ENCODE data around the gene CHST7. TPM values are rescaled to one million over a fixed set of nuclear protein-coding genes. Genes with fewer than 3 reads are reported as not detected.

The CHST7 gene
- total RNA-seq, 1 experiment from 2014 or later: 24.7 TPM

- peak; percentile 33 for ATAC-seq
- CTCF ChIA-PET: interaction anchor here (0.6 kb wide), 1 partner anchor 1412 kb away, joined by 3 read pairs; no protein-coding TSS in a partner anchor
Measured at GRCh38 chrX:46599051-46599560, 25.5 kb downstream of the CHST7 start.

GRCh38 chrX:46601283-46601682 is 27.7 kb downstream of the CHST7 start:
- 0 out of 2 replicates have a peak, but pooled peaks cover 10% of the 10 kb centered on the region for H3K79me2 ChIP-seq (ENCODE audit: low read length)
- no peak overlapping the region for H3K9ac ChIP-seq (ENCODE audit: low read length)
- H3F3A ChIP-seq (ENCODE audit: low read length, unreplicated experiment): peaks cover 3% of the 10 kb centered on the region
- no peaks in the 10 kb centered on the region for H4K20me1 ChIP-seq (ENCODE audit: low read length)
- peaks cover 24% of the 10 kb centered on the region for H3K36me3 ChIP-seq (ENCODE audit: low read depth, low read length)
- ATAC-seq (no peak), DNase-seq (no peak)
- no peaks in the 10 kb centered on the region for H3K27me3 ChIP-seq (ENCODE audit: low read length)
- TF ChIP-seq CTCF (conservative IDR thresholded peaks at IDR 0.05; ENCODE audit: low read depth, low read length) (no peak), EZH2 (IDR thresholded peaks at IDR 0.05; ENCODE audit: low read length, unreplicated experiment) (no peak), EZH2phosphoT487 (IDR thresholded peaks at IDR 0.05; ENCODE audit: borderline replicate concordance, low read length) (no peak)
- H3K27ac ChIP-seq (ENCODE audit: low read length): no peak overlapping the region
- intact Hi-C loops (cut with micrococcal nuclease): no loop called here
- H3K4me2 ChIP-seq (ENCODE audit: low read length): no peak overlapping the region
- H3K9me2 ChIP-seq (replicated peaks; ENCODE audit: low read length): no peaks in the 10 kb centered on the region
- H3K9me3 ChIP-seq (ENCODE audit: low read length): no peaks in the 10 kb centered on the region
- H3K4me1 ChIP-seq (ENCODE audit: insufficient read depth, low read length): no peaks in the 10 kb centered on the region
- H2AFZ ChIP-seq (ENCODE audit: low read length): no peak overlapping the region
- no peak overlapping the region for H3K4me3 ChIP-seq (ENCODE audit: low read length)
- no TSS peak for BruUV-seq (replicated peaks)
- CTCF ChIA-PET: no interaction called here
- POLR2A ChIA-PET (ENCODE audit: unreplicated experiment): no interaction called here

More at GRCh38 chrX:46599051-46599560, 25.5 kb downstream of the CHST7 start:
- DNase-seq: peak; percentile 20
- Histone ChIP-seq H3K79me2 (ENCODE audit: low read length) (peaks cover 19% of the 10 kb centered on the region; the same call in 1 of the 2 replicates), H3K4me1 (ENCODE audit: insufficient read depth, low read length) (no peaks in the 10 kb centered on the region), H3K9ac (ENCODE audit: low read length) (no peak overlapping the region), H3K36me3 (ENCODE audit: low read depth, low read length) (peaks cover 24% of the 10 kb centered on the region), H2AFZ (ENCODE audit: low read length) (no peak overlapping the region), H3K9me3 (ENCODE audit: low read length) (no peaks in the 10 kb centered on the region), H3K9me2 (replicated peaks; ENCODE audit: low read length) (no peaks in the 10 kb centered on the region), H4K20me1 (ENCODE audit: low read length) (no peaks in the 10 kb centered on the region), H3K4me2 (ENCODE audit: low read length) (no peak overlapping the region), H3F3A (ENCODE audit: low read length, unreplicated experiment) (peaks cover 3% of the 10 kb centered on the region), H3K27ac (ENCODE audit: low read length) (no peak overlapping the region), H3K27me3 (ENCODE audit: low read length) (no peaks in the 10 kb centered on the region), H3K4me3 (ENCODE audit: low read length) (no peak overlapping the region)
- POLR2A ChIA-PET (ENCODE audit: unreplicated experiment): no interaction called here
- BruUV-seq (replicated peaks): no TSS peak
- TF ChIP-seq EZH2 (IDR thresholded peaks at IDR 0.05; ENCODE audit: low read length, unreplicated experiment) (no peak), EZH2phosphoT487 (IDR thresholded peaks at IDR 0.05; ENCODE audit: borderline replicate concordance, low read length) (no peak), CTCF (conservative IDR thresholded peaks at IDR 0.05; ENCODE audit: low read depth, low read length) (no peak)
- intact Hi-C loops (cut with micrococcal nuclease): no loop called here

DNA sequence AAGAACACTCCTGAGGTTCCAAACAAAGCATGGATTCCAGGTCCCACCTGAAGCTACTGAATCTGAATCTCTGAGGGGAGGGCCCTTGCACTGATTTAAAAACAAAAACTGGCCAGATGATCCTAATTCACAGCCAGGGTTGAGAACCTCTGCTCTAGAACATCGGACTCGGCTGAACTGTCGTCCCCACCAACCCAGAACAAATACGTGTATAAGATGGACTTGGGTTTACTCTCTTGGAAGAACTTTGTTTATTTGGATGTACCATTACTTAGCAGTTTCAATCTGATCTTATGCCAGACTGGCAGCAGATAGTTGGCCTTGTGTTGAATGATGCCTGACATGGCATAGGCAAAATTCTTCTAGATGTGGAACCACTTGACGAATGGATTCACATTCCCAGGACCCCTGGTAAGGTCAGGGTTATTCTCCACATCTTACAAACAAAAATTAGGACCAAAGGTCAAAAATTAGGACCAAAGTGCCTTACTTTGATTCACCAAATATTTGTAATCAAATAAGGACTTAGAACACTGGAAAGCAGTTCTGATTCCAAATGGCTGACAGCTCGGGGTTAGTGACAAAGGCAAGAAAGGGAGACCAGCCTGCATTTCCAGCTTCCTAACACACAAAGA is 29.0 kb downstream of the CHST7 start:
- no peak overlapping the region for H3K9ac ChIP-seq (ENCODE audit: low read length)
- H3K27ac ChIP-seq (ENCODE audit: low read length): no peak overlapping the region
- no peaks in the 10 kb centered on the region for H3K27me3 ChIP-seq (ENCODE audit: low read length)
- no peaks in the 10 kb centered on the region for H3K4me1 ChIP-seq (ENCODE audit: insufficient read depth, low read length)
- intact Hi-C loops (cut with micrococcal nuclease): no loop called here
- 0 out of 2 replicates have a peak, but pooled peaks cover 1% of the 10 kb centered on the region for H3K79me2 ChIP-seq (ENCODE audit: low read length)
- H3K9me3 ChIP-seq (ENCODE audit: low read length): no peaks in the 10 kb centered on the region
- BruUV-seq (replicated peaks): no TSS peak
- no peaks in the 10 kb centered on the region for H3K9me2 ChIP-seq (replicated peaks; ENCODE audit: low read length)
- H3F3A ChIP-seq (ENCODE audit: low read length, unreplicated experiment): peaks cover 3% of the 10 kb centered on the region
- DNase-seq: no peak
- ChIA-PET CTCF (no interaction called here), POLR2A (ENCODE audit: unreplicated experiment) (no interaction called here)
- no peak for ATAC-seq
- H2AFZ ChIP-seq (ENCODE audit: low read length): no peak overlapping the region
- no peak overlapping the region for H3K4me2 ChIP-seq (ENCODE audit: low read length)
- no peaks in the 10 kb centered on the region for H4K20me1 ChIP-seq (ENCODE audit: low read length)
- peaks cover 24% of the 10 kb centered on the region for H3K36me3 ChIP-seq (ENCODE audit: low read depth, low read length)
- TF ChIP-seq EZH2 (IDR thresholded peaks at IDR 0.05; ENCODE audit: low read length, unreplicated experiment) (no peak), CTCF (conservative IDR thresholded peaks at IDR 0.05; ENCODE audit: low read depth, low read length) (no peak), EZH2phosphoT487 (IDR thresholded peaks at IDR 0.05; ENCODE audit: borderline replicate concordance, low read length) (no peak)
- H3K4me3 ChIP-seq (ENCODE audit: low read length): no peak overlapping the region

Measured in PC-3 (cell line).